Body of pancreas (tissue), 4 donors: ENCODE results near the gene POTEM.
"Not testable (repeated sequence)": the region's sequence is repeated elsewhere in the genome, so short reads cannot be mapped to it uniquely, and the experiment has no call there.

Source experiments
- POLR2A ChIP-seq, 3 donors: fragments of 450-650 bp; IDR thresholded peaks; one replicate each; pipeline ENCODE4 v1.6.1; 2016; ENCODE audit warnings: antibody characterized with exemption in 3 of 3, mild to moderate bottlenecking in 2 of 3
- TF ChIP-seq, protein P1 (sequence below), 7 experiments: fragments of 450-650 bp in 4 of 7; fragments of 200-600 bp in 3 of 7; sonication (generic) in 3 of 7; IDR thresholded peaks; one replicate each; pipeline ENCODE4 v1.5.1; 2016 to 2019; ENCODE audit warnings: antibody characterized with exemption in 7 of 7

DNA sequence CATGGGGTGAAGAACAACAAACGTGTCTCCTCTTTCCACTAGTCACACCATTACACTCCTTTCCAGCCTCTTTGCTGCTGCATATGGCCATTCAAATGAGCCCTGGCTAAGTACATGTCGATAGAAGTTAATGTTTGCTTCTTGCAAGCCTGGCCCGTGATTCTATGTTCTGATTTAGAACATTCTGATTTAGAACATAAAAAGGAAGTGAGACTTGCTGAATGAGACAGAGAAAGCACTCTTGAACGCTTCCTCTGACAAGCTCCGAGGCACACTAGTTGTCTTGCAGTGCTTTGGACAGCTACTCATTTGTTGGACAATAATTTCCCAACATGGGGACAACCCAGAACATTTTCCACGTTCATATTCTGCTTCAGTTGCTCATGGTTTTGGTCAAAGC, 5.1 kb upstream of the POTEM start:
- TF ChIP-seq, protein P1, sequence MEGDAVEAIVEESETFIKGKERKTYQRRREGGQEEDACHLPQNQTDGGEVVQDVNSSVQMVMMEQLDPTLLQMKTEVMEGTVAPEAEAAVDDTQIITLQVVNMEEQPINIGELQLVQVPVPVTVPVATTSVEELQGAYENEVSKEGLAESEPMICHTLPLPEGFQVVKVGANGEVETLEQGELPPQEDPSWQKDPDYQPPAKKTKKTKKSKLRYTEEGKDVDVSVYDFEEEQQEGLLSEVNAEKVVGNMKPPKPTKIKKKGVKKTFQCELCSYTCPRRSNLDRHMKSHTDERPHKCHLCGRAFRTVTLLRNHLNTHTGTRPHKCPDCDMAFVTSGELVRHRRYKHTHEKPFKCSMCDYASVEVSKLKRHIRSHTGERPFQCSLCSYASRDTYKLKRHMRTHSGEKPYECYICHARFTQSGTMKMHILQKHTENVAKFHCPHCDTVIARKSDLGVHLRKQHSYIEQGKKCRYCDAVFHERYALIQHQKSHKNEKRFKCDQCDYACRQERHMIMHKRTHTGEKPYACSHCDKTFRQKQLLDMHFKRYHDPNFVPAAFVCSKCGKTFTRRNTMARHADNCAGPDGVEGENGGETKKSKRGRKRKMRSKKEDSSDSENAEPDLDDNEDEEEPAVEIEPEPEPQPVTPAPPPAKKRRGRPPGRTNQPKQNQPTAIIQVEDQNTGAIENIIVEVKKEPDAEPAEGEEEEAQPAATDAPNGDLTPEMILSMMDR (IDR thresholded peaks at IDR 0.05), result not testable (repeated sequence)
- not testable (repeated sequence) for TF ChIP-seq POLR2A (IDR thresholded peaks at IDR 0.05)
